ENCODE measurements around the gene APOL1.
"Not testable (repeated sequence)": the region's sequence is repeated elsewhere in the genome, so short reads cannot be mapped to it uniquely, and the experiment has no call there.

The APOL1 gene

DNA sequence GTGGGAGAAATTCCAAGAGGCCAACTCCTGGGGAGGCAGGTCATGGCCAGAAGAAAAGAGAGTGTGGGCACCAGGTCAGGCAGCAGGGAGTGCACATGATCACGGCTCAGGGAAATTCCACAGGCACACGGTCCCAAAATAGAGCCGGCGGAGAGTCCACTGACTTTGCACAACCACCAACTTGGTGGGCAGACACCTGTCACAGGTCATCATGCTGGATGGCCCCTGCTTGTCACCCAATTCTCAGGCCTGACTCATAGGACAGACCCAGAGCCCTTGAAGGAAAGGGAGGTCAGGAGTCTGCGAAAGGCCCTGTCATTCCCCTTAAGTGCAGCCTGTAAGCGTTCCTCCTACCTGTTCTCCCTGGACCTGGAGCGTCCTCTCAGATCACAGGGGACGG lies 29.4 kb upstream of the APOL1 start:
- no peak for DNase-seq (ENCODE audit: low read depth, low spot score)
- H3K4me3 ChIP-seq (ENCODE audit: low read length) = no peak overlapping the region

DNA sequence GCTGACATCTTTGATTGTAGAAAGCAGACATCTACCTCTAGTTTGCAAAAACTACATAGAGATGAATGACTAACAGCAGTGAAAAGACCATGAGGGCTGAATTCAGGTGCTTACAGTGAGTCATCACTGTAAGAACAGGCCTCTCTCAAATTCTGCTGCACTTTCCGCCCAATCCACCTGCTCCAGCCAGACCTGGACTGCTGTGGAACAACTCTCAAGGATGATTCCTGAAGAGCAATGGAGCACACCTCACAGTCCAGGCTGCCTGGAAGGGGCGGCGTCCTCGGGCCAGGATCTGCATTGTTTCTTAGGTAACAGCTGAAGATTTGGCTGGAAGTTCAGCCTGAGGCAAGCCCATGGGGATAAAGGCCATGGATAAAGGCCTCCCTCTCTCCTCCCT lies 28.7 kb upstream of the APOL1 start:
- no peak for DNase-seq (ENCODE audit: low read depth, low spot score)
- H3K4me3 ChIP-seq (ENCODE audit: low read length) = no peak overlapping the region

DNA sequence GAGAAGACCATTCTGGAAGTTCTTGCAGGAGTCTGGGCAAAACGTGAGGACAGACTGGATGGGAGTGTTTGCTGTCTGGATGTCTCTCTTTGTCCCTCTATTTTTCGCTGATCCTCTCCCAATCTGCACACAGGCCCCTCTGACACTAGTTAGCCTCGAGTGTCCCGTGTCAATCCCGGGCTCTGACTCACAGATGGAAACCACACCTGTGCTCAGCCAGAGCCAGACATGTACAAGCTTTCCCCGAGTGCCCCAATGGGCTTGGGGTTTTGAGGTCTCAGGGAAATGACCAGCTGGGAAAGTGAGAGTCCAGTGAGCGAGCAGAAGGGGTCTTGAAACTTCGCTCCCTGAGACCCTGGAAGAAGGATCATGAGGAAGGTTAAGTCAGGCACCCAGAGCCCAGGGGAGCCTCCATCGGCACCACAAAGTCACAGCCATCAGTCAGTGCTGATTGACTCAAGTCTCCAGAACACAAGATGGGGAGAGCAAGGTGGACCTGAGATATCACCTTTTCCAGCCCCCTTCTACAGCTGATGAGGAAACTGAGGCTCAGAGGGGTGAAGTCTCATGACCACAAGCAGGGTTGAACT lies 27.5 kb upstream of the APOL1 start:
- no peak for DNase-seq (ENCODE audit: low read depth, low spot score)
- no peak overlapping the region for H3K4me3 ChIP-seq (ENCODE audit: low read length)

DNA sequence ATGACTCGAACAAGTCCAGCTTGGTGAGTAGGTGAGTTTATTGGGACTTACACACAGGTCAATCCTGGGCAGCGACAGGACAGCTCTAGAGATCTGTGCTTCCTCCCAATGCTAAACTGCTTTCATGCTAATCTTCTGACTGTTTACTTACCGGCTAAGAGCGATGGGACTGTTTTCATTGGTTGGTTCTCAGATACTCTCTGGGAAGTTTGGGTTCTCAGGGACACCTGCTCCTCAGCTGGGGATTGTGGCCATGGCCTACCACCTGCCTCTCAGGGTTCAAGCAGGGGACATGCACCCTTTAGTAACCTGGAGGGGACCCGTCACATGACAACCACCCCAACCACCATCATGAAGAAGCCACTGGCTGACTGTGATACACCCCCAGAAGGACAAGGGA lies 26.7 kb upstream of the APOL1 start:
- no peak overlapping the region for H3K4me3 ChIP-seq (ENCODE audit: low read length)
- no peak for DNase-seq (ENCODE audit: low read depth, low spot score)

DNA sequence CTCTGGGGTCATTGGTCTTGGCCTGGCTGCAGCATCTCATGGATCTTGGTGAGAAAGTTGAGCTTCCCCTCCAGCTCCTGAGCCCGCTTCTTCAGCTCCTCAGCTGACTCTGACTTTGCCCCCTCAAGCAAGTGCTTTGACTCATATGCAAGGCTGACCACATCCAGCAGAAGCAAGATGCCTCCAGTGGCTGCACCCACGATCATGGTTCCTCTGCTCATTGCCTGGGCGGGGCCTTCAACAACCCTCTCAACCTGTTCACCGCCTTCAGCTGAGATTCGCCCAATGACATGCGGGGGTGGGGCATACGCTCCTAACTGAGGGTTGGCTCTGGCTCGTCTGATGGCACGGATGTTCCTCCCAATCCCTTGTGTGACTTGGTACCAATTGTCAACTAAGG lies 25.5 kb upstream of the APOL1 start:
- peak; percentile 11 for DNase-seq (ENCODE audit: low read depth, low spot score)
- no peak overlapping the region for H3K4me3 ChIP-seq (ENCODE audit: low read length)

DNA sequence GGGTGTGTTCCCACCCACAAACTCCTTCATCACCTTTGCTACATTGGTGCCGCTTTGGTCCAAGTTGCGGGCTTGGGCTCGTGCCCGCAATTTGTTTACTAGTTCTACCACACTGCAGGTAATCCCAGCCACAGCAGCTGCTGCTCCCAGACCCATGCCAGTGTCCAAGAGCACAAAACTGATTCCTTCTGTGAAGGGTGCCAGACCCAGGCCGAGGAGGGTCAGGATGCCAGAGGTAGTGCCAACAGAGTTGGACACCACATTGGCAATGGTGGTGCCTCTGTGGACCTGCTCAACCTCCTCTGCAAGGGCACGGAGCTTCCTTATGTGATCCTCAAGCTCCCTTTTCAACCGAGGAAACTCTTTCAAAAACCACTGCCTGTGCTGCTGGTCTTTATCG lies 25.1 kb upstream of the APOL1 start:
- H3K4me3 ChIP-seq (ENCODE audit: low read length) = no peak overlapping the region
- no peak for DNase-seq (ENCODE audit: low read depth, low spot score)

DNA sequence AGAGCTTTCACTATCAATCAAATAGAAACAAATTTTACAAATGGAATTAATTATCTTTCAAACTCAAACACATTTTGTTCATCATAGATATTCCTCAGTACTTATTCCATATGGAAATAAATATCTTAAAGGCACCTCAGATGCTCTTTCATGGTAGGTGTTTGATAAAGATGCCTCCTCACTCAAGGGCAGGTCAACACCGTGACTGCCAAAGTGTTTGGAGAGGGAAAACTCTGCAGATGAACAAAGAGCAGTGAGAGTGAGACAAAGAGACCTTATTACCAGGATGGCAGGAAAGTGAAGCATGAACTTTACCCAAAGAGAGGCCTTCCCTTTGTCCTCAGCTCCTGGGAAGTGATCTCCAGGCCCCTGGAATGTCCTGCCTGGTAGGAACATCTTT lies 24.6 kb upstream of the APOL1 start:
- DNase-seq (ENCODE audit: low read depth, low spot score); H3K4me3 ChIP-seq (ENCODE audit: low read length): not testable (repeated sequence)

DNA sequence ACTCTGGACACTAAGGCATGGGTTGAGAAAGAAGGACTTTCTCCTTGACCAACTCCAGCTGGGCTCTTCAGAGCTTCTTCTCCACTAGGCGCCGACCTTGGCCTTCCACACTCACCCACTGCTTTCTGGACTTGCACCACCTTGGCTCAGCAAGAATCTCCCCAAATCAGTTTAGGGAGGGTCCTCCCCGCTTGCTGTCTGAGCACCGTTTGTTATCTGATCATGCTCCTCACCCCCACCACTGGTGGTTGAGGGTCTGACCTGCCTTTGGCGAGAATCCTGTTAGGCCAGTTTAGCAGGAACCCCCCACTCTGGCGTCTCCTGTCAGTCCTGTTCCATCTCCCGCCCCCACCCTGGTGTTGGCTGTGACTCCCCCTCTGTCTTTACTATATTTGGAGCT lies 24.0 kb upstream of the APOL1 start:
- DNase-seq (ENCODE audit: low read depth, low spot score) = no peak
- no peak overlapping the region for H3K4me3 ChIP-seq (ENCODE audit: low read length)

DNA sequence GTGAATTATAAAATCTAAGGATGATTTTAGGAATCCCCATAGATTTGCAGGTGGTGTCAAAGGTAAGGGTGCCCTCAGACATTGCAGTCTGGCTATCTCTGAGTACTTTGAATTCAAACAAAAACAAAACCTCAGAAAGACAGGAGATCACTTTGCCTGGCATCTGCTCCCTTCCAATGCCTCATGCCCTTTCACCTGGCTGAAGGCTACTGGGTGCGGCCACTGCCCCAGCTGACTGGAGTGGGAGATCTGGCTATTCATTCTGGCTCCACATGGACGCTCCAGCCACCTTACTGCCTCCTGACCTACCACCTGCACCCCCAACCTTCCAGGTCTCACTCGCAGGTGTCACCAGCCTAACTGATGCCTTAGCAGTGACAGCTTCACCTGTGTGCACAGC lies 23.3 kb upstream of the APOL1 start:
- DNase-seq (ENCODE audit: low read depth, low spot score); H3K4me3 ChIP-seq (ENCODE audit: low read length): not testable (repeated sequence)

DNA sequence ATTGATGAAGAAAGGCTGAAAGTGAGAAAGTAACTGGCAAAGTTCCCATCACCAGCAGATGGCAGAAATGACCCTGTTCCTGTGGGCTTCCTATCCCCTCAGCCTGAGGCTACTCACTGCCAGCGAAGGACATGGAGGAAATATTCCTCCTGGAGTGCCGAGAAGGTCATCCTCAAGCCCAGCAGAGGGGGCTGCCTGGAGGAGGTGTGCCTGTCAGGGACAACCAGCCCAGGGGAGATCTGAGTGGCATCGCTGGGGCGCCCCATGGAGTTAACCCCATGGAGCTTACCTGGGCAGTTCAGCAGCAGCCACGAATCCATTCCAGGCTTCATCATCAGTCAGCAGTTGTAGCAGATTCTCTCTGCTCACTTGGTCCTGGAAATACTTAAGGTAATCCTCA lies 21.9 kb upstream of the APOL1 start:
- not testable (repeated sequence) for H3K4me3 ChIP-seq (ENCODE audit: low read length); DNase-seq (ENCODE audit: low read depth, low spot score)

DNA sequence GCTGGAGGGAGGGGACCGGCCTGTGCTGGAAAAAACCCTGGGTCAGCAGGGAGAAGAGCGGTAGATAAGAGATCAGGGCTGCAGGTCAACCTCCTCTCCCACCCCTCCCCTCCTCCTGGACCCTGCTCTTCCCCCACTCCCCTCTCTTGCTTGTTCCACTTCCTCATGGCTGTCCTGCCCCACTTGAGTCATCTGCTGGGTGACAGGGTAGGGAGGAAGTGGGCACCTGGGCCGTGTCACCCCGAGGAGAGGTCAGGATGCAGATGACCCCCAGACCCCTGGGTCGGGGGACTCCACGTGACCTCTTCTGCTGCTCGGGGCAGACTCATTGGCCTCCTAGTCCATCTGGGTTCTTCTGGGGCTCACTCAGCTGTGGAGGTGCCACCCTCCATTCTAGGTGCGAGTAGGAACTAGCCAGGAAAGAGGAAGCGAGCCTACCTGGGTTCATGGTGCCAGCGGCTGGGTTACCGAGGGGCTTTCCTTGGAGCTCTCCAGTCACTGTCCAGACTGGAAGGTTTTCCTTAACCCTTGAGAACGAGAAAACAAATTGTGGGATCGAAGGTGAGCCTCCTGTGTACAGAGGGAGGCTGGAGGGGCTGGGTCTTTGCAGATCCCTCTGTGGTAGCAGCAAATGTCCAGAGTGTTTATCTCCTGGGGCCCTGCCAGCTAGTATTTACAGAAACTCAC lies 20.1 kb upstream of the APOL1 start:
- no peak overlapping the region for H3K4me3 ChIP-seq (ENCODE audit: low read length)
- DNase-seq (ENCODE audit: low read depth, low spot score) = no peak

DNA sequence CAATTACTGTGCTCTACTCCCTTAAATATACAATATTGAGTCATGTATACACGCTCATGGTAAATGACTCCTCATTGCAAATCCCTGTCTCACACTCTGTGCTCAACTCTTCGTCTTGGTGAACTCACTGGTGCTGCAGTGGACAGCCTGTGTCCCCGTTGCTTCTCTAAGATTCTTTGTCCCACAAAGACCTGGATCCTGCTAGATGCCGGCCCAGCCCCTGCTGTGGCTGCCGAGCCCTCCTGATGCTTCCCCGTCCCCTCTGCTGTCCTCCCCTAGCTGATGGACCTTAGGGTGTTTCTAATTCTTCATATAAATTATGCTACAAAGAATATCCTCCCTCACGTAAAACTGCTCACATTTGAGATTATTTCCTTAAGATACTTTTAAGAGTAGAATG lies 19.1 kb upstream of the APOL1 start:
- DNase-seq (ENCODE audit: low read depth, low spot score) = no peak
- no peak overlapping the region for H3K4me3 ChIP-seq (ENCODE audit: low read length)

DNA sequence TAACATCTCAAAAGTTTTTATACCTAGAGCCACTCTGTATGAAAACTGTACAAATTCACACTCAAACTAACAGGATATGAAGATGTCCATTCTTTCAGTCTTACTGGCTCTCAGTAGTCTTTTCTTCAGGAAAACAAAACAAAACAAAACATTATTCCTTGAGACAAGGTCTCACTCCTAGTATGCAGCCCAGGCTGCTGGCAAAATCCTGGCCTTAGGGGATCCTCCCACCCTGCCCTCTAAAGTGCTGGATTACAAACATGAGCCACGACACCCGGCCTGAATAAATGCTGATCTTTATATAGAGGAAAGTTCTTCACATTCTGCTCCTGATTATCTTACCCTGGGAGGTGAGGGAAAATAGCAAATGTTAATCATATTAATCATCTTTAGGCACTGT lies 18.7 kb upstream of the APOL1 start:
- no peak for DNase-seq (ENCODE audit: low read depth, low spot score)
- H3K4me3 ChIP-seq (ENCODE audit: low read length) = no peak overlapping the region

DNA sequence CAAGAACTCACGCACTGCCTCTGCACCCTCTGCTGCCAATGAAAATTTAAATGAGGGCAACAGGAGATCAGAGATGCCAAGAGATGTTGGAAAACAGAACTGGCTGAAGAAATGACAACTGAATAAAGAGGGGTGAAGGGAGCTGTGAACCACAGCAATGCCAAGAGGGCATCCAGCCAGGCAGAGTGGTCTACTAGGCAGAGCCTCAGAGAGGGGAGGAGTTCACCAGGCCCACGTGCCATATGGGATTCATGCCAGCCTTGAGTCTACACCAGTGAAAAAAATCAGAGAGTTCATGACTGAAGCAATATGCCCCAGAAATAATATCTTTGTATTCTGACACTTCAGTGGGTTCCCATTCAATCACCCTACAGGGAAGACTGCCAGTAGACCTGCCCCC lies 18.0 kb upstream of the APOL1 start:
- DNase-seq (ENCODE audit: low read depth, low spot score) = no peak
- no peak overlapping the region for H3K4me3 ChIP-seq (ENCODE audit: low read length)

DNA sequence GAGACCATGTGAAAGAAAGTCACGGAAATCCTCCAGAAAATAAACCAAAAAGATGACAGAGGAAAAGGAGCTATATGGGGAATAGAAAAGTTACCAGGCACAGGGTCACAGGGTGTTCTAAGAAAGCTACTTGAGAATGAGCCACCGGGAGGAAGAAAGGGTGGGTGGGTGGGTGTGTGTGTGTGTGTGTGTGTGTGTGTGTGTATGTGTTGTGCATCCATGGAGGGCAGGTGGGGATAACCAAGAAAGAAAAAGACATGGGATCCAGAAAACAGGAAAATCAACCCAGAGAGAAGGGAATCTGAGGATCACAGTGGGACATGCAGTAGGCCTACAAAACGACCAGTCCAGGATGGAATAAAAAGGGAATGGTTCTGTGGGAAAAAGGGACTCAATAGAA lies 17.3 kb upstream of the APOL1 start:
- DNase-seq (ENCODE audit: low read depth, low spot score) = no peak
- no peak overlapping the region for H3K4me3 ChIP-seq (ENCODE audit: low read length)

DNA sequence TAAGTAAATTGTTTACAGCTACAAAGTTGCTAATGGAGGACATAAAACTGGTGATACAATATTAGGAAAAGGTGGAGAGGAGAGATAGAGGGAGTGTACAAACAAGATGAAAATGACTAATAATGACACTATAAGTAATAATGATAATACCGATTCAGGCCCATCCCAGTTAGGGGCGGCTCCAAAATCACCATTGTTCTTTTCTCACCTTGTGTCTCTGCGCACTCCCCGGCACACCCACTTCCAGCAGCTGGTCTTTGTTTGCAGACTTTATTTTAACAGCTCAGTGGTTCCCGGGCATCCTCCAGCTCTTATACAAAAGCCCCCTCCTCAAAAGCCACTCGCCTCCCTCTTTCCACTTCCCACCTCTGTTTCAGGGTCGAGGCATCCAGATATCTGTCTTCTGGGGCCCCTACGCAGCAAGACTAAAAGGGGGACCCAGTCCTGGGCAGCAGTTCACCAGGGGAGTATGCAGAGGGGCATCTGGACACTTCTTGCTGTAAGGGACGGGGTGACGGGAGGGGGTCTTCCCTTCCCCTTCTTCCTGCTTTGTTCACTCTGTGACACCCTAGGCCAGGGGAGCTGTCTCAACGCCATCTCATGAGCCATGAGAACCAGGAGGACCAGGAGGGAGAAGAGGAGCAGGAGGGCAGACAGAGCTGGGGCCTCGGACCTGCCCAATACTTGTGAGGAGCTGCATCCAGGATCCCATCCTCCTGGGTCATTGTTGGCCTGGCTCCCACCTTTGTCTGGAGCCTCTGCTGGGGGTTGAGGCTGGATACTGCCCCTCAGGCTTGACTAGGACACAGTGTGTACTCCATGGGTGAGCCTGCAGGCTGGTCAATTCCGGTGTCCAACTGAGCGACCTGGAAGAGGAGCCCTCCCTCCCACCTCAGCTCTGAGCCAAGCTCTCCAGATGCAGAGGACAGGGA lies 16.3 kb upstream of the APOL1 start:
- H3K4me3 ChIP-seq (ENCODE audit: low read length) = no peak overlapping the region
- no peak for DNase-seq (ENCODE audit: low read depth, low spot score)

DNA sequence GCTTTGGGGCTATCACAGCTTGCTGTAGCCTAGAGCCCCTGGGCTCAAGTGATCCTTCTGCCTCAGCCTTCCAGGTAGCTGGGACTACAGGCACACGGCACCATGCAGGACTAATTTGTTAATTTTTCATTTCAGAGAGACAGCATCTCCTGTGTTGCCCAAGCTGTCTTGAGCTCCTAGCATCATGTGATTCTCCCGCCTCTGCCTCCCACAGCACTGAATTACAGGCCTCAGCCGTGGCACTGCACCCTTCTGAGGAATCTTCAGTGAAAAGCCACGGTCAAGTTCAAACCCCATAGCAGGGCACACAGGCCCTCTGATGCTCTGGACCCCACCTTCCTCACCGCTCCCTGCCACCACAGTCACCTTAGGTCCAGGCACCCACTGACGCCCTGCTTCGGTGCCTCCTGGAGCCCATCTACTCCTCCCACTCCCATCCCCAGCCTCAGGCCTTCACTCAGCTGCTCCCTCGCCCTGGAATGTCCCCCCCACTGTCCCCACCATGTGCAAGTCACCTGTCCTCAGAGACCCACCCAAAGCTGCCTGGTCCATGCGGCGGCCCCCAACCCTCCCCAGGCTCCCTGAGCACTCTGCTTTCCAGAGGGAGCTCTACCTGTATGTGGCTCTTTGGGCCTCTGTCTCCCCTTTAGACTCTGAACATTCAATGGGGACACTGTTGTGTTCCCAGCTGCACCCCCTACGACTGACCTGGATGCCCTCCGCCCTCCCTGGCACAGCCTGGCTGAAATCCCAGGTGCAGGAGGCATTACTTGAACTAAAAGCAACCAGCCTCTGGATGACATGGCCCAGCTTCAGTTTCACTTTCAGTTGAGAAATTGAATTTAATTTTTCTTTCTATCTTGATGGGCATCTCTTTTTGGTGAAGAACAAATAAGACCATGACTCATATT lies 15.2 kb upstream of the APOL1 start:
- DNase-seq (ENCODE audit: low read depth, low spot score) = no peak
- H3K4me3 ChIP-seq (ENCODE audit: low read length) = peak overlapping the region; percentile 94

DNA sequence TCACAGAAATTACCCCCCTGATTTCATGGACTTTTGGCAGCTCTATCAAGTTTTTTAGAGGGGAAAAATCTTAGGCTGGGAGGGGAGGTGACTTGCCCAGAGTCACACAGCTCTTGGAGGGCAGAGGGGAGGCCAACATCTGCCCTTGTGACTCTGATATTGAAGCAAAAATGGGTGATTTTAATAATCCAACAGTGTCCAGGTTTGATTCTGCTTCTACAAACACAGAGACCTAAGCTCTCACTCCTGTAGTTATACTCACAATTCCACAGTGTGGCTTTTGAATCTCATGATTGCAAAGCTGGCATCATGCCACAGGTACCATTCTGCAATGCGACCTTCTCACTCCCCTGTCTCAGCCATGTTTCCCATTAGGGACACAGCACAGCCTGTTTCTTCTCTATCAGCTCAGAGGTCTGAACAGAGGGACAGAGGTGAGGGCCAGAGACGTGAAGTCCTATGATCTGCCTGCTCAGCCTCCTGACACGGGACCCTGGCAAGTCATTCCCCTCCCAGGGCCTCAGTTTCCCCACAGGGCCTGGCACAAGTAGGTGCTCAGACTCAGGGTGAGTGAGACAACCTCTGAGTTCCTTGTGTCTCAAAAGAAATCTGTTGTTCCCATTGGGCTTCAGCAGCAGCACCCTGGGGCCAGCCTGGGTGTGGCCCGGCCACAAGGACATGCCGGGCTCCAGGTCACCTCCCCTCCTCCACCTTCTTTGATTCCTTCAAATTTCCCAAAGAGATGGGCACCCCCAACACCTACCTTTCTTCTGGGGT lies 14.4 kb upstream of the APOL1 start:
- peak overlapping the region; percentile 94 for H3K4me3 ChIP-seq (ENCODE audit: low read length)
- DNase-seq (ENCODE audit: low read depth, low spot score) = no peak

DNA sequence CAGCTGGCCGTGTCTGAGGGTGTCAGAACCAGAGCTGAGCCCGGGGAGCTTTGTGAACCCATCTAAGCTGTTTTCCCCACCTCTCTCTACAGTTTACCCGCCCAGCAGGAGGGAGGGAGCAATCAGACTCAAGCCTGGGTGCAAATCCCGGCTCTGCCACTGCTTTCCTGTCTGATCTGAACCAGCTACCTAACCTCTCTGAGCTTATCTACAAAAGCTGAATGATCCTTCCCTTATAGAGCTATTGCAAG lies 13.9 kb upstream of the APOL1 start:
- no peak for DNase-seq (ENCODE audit: low read depth, low spot score)
- peak overlapping the region; percentile 94 for H3K4me3 ChIP-seq (ENCODE audit: low read length)
